NCI-H226 (cell line): ENCODE results near the gene FAM216A.
"Not testable (repeated sequence)": the region's sequence is repeated elsewhere in the genome, so short reads cannot be mapped to it uniquely, and the experiment has no call there.

Experiments used
- DNase-seq: peaks from one replicate; pipeline ENCODE4 v3.0.0-alpha.2; 2015

Gene FAM216A

DNA sequence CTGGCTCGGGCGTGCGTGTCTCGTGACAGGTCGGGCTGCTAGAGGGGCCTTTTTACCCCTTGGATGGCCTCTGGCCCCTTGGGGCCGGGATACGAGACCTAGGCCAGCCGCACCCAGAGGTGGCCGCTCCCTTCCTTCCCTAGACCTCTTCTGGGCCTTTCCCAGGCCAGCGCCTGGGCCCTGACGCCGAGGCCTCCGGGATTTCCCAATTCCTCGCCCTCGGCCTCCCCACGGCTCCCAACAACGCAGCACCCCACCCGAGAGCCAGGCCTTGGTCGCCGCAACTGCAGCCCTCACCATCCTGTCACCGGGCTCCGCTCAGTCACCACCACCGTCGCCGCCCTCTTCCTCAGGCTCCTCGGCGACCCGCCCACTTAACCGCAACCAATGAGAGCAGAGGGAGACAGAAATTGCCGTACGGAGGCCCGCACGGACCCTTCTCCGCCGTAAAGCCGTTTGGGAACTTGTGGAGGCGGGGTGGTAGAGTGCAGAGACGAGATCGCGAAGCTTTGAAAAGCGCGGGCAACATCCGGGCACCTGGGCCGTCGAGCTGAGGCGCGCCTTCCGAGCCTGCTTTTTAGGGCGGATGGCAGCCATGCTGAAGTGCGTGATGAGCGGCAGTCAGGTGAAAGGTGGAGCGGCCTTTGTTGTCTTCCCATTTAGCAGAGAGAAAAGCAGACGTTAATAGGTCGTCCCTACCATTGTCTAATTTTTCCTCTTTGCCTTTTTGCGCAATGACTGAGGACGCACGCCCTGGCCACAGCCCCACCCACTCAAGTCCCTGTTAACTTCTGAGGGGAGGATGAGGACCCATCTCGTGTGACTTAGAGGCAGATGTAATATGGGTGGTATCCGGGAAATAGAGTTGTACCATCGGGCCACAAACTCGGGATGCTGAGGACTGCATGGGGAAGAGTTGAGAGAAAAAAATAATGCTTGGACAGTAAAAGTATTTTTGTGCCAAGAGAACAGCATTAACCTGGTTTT is 33.4 kb downstream of the FAM216A start, which contains the start of the genes RAD9B and VPS29:
TSS of gene RAD9B (plus strand) at position 580 of the 987 bp plus-strand sequence. CDS start at position 587, 7 bp downstream.
TSS of gene VPS29 (minus strand) at position 360 of the 987 bp plus-strand sequence. CDS start at position 300, 60 bp downstream.
- DNase-seq, result peak; percentile 97

DNA sequence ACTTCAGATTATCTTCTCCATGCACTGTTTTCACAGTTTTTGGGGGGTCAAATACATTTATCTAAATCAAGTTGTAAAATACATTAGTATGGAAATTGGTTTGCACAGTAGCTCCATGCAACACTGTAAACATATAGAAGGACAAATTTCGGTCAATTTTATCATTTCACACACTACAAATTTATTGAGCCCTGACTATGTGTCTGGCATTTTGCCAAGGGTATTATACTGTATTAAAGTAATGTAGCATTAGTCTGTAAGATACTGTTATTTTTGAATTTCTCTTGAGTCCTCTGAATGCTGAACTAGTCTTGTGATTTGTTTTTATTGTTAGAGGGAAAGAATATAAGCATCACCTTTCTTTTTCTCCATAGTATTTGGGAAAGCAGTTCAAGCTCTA is 34.8 kb downstream of the FAM216A start:
- no peak for DNase-seq

DNA sequence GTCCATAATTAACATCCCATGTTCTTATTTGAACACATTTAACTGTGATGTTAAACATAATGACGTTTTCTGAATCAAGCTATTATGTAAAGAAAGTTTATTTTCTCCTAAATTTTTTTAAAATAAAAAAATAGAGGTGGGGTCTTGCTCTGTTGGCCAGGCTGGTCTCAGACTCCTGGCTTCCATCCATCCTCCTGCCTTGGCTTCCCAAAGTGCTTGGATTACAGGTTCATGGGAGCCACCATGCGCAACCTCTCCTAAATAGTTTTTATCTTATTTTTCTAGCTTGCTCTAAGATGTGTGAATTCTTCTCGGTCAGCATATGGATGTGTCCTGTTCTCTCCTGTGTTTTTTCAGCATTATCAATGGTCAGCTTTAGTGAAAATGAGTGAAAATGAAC is 36.7 kb downstream of the FAM216A start:
- DNase-seq, result no peak

DNA sequence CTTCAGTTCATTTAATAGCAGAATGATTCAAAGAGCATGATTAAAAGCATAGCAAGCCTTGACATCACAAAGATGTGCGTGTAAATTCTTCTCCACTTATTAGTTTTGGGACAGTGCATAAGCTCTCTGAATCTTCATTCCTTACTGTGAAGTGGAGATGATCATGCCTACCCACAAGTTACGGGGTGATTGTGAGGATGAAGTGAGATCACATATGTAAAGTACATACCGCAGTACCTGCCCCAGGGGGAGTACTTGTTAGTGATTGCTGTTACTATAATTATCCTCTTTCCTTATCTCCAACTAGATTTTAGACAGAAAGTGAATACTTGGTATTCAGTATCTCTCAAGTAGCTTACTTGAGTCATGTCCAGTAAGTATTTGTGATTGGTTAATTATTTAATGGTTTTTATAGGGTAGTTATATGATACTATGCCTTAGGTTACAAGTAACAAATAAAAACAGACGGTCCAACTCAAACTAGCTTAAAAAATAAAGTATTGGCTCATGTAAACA is 39.5 kb downstream of the FAM216A start:
- DNase-seq, result no peak

DNA sequence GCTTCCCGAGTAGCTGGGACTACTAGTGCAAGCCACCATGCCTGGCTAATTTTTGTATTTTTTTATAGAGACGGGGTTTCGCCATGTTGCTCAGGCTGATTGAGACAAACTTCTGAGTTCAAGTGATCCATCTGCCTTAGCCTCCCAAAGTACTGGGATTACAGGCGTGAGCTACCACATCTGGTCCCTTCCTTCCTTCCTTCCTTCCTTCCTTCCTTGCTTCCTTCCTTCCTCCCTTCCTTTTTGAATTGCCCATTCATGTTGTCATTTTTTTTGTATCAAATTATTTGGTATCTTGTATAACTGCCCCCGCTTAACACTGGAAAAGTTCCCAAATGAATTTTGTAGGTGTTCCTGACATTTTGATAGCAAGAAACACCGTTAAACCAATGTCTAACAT is 45.2 kb downstream of the FAM216A start:
- no peak for DNase-seq

DNA sequence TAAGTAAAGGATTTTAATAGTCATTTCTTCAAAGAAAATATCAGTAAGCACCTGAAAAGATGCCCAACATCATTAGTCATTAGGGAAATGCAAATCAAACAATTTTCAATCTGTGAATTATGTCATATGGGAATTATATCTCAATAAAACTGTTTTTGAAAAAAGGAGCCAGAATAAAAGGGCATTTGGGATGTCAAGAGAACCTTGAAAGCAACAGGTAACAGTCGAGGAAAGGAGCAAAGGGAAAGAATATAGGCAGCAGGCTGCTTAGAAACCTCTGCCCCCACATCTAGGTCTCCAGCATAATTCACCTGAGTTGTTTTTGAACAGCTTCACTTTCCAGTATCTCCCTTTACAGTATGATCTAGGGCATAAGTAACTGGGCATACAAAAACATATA is 45.7 kb downstream of the FAM216A start:
- DNase-seq, result no peak

DNA sequence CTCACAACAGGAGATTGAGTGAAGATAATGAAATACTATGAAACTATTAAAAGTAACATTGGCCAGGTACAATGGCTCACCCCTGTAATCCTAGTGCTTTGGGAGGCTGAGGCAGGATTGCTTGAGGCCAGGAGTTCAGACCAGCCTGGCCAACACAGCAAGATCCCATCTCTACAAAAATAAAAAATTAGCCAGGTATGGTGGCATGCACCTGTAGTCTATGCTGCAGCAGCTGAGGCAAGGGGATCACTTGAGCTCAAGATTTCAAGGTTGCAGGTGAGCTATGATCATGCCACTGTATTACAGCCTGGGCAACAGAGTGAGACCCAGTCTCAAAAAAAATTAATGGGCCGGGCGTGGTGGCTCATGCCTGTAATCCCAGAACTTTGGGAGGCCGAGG is 48.4 kb downstream of the FAM216A start:
- DNase-seq, result no peak

DNA sequence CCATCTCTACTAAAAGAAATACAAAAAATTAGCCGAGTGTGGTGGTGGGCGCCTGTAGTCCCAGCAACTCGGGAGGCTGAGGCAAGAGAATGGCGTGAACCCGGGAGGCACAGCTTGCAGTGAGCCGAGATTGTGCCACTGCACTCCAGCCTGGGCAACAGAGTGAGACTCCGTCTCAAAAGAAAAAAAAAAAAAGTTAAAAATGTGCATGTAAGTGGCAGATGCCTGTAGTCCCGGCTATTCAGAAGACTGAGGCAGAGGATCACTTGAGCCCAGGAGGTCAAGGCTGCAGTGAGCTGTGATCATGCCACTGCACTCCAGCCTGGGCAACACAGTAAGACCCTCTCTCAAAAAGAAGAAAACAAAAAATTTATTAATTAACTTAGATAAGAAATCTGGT is 49.4 kb downstream of the FAM216A start:
- not testable (repeated sequence) for DNase-seq

DNA sequence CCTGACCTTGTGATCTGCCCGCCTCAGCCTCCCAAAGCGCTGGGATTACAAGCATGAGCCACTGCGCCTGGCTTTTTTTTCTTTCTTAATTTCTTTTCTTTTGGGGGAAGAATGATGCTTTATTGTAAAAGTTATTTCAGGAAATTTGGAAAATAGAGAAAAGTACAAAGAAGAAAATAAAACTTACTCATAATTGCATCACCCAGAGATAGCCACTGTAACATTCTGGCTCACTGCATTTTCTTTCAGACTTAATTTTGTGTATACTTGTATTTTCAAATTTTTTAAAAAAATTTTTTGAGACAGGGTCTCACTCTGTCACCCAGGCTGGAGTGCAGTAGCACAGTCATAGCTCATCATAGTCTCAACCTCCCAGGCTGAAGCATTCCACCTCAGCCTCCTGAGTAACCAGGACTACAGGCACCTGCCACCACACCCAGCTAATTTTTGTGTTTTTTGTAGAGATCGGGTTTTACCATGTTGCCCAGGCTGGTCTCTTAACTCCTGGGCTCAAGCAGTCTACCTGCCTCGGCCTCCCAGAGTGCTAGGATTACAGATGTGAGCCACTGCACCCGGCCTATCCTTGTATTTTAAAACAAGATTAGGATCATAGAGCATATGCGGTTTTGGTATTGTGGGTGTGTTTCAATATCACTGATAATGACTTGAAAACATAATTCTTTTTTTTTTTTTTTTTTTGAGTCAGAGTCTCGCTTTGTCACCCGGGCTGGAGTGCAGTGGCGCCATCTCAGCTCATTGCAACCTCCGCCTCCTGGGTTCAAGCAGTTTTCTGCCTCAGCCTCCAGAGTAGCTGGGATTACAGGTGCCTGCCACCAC is 52.4 kb downstream of the FAM216A start:
- DNase-seq, result not testable (repeated sequence)

DNA sequence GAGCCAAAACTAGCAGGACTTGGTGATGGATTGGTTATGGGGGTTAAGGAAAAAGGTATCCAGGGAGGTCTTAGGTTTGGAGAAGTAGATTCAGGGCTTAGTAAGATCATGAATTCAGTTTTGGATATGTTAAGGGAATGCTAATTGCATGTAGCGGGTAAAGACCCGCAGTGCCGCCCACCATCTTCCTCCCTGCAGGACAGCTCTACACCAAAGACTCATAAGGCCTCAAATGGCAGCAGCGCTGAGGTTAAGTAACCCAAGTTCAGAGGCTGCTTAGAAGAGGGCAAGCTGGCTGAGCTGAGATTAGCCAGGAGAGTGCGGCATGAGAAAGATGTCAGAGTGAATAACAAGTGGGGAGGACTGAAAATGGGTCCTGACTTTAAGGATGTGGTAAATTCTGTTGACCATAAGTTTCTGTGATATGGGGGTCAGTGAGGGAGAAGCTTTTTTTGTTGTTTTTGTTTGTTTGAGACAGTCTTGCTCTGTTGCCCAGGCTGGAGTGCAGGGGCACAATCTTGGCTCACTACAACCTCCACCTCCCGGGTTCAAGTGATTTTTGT is 59.7 kb downstream of the FAM216A start:
- no peak for DNase-seq

DNA sequence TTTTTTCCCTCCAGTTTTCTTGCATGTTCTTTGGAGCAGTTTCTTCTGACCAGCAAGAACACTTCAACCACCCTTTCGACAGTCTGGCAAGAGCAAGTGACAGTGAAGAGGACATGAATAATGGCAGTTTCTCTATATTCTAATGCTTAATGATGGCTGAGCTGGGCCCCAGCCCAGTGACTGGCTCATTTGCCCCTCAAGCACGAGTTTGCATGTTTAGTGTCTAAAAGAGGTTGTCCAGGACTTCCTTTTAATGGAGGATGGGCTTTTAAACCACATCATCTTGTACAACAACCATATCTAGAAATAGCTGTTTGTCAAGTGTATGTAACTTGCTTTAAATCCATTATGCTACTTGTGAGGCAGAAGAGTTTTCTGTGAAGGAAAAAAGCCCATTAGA is 61.9 kb downstream of the FAM216A start:
- no peak for DNase-seq

DNA sequence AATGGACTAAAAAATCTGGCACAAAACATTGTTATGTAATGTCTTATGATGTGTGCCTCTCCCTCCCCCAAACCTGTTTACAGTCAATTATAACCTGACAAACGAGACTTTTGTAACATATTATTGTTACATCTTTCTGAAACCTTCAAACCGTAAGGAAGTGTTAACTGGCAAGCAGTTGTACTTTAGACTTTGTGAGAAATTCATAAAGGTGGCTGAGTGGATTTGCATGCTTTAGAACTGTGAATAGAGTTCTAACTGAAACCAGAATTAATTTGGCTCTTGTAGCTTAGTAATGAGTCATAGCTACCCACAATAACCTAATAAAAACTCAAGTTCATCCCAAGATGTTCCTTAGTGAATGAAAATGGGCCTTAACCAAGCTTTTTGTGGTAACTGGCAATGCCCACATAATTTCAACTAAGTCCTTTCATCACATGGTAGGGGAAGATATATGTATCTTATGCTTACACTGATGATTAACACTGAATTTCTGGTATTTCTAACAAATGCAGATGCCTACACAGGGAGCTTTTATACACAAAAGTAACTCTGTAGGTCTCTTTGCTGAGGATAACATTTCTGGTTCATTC is 63.2 kb downstream of the FAM216A start:
- DNase-seq, result no peak

DNA sequence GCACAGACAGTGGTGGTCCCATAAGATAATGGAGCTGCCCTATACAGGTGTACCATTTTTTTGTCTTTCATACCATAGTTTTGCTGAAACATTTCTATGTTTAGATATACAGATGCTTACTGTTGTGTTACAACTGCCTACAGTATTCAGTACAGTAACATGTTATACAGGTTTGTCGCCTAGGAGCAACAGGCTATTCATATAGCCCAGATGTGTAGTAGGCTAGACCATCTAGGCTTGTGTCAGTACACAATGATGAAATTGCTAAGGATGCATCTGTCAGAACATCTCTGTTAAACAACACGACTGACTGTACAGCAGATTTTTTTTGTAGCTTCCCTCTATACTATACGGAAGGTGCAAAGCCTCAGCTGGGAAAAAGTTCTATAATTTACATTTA is 64.0 kb downstream of the FAM216A start:
- DNase-seq, result no peak

DNA sequence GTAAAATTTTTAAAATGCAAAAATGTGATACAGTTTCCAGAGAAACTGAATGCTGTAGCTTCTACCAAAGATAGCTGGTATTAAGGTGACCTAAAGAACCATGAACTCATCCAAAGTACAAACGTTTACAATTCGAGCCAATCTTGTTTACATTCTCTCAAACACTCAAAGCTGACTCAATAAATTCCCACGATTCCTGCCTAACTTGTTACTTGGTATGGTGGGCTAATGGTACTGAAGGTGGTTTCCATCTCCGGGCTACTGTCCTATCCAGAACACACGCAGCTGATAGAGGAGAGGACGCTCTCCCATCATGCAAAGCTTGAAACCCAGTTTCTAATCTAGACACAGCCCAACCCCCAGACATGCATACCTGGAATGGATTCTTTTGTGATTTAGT is 65.0 kb downstream of the FAM216A start:
- no peak for DNase-seq

DNA sequence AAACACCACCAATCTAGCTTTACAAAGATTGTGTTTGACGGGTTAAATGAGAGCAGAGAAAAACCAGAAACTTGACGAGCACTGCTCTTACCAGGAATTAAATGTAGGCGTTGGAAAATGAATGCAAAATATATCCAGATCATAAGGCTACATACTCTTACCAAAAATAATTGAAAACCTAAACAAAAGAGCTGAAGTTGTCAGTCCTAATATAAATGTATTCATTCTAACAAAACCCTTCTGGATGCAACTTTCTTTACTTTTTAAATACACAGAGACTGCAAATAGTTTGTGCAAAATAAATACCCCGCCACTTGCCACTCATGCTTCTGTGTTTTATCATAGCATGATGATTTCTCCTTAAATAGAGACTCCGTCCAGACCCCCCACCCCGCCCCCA is 66.2 kb downstream of the FAM216A start:
- no peak for DNase-seq

DNA sequence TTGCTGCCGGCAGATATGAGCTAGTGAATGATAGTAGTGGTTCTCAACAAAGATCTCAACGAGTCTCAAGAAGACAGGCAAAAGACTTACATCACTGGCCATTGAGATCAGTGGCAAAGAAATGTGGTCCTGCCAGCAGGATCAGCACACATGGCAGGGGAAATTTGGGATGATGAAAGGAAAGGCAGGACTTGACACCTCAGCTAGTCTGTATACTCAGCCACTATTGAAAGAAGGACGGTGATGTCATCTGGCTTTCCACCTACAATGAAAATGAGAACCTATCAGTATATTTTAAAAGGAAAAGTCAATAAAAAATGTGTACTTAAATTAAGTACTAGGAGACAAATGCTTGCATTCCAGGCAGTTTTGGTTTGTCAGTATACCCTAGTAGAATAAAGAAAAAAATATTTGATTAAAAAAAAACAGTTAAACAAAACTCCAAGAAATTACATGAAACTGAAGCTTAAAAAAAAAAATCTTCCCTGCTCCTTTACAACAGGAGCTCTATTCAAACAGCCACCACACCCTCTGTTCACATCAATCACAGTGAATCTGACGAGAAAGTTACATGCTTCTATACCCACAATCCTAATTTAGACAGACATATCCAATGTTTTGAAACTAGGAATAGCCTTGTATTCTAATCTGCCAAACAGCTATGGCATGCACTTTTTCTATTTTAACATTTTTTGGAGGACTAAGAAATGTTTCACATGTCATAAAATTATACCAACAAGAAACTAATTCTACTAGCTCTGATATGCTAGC is 68.4 kb downstream of the FAM216A start:
- no peak for DNase-seq

DNA sequence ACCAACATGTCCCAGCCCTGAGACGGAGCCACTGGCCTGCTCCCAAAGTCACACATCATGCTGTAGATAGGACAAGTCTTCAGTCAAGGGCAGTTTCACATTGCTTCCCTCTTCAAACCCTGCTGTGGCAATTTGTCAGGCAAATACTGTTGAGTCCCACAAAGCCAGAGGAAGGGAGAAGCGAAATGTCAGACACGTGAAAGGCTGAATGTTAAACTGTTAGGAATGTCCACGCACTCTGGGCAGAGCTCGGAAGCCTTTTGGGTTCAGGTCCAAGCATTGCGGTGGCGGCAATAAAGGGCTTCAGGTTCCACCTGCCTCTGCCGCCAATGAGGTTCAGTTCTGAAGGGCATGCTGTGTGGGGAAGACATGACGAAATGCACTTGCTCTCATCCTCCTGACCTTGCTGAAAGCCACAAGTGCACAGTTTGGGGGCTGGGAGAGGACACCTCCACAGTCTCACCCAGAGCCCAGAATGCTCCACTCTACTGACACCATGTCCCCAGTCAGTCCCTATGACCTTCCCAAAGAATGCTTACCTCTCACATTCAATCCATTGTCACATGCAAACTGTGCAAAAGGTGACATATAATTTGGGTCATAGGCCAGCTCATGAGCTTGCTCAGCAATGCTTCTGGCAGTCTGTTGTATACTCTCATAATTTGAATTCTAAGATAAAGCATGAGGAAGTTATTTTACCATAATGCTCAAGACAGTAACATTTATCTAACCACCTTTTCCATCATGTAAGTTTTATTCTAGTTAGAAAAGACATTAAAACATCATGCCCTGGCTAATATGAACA is 69.2 kb downstream of the FAM216A start:
- peak; percentile 68 for DNase-seq

DNA sequence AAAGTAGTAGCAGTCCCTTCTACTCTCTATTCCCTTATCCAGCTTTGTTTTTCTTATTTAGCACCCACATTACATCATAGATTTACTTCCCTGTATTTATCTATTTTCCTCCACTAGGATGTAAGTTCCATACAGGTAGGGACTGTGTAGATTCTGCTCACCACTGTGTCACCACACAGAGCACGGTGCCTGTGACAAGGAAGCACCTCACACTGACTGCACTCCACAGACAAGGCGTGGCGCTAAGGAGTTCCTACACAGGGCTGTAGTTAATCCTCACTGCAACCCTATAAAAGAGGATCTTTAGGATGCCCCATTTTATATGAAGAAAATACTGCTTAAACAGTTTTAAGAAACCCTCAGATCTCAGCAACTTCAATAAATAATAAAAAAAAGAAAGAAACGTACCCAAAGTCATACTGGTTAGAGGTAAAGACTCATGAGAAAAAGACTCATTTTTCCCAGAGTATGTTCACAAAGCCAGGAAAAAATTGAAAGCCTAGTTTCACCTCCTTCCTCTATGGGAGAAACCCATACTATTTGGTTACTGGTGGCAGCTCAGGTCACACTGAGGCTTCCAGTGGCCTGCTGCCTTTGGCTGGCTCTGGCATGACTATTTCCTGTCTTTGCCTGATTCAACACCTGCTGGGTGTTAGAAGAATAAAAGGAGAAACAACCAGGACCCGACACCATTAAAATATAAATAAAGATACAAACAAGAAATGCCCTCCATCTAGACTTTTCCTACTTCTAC is 70.4 kb downstream of the FAM216A start:
- no peak for DNase-seq
